Stimulated activated CD4-positive, alpha-beta T cell treated with anti-CD3 and anti-CD28 coated beads, Interleukin-12 subunit alpha, Interleukin-12 subunit beta, amount 100 ng/mL, for 4 hours (primary cell): ENCODE data around the gene UBQLN4.
"Not testable (repeated sequence)": the region's sequence is repeated elsewhere in the genome, so short reads cannot be mapped to it uniquely, and the experiment has no call there.

Experiments
- DNase-seq: peaks from one replicate; pipeline ENCODE4 v3.0.0-alpha.2; 2020

Gene UBQLN4

GRCh38 chr1:156080863-156081179 lies 27.2 kb upstream of the UBQLN4 start:
- no peak for DNase-seq

GRCh38 chr1:156080241-156080862 lies 26.8 kb upstream of the UBQLN4 start:
- DNase-seq, result no peak

- no peak for DNase-seq
These were observed 26.2 kb upstream of the UBQLN4 start for GRCh38 chr1:156079762-156080161.

- DNase-seq, result no peak
These were observed 25.1 kb upstream of the UBQLN4 start for GRCh38 chr1:156078728-156079127.

- DNase-seq, result no peak
These were observed 23.8 kb upstream of the UBQLN4 start for GRCh38 chr1:156077430-156077760.

GRCh38 chr1:156076609-156077429 lies 23.2 kb upstream of the UBQLN4 start:
- no peak for DNase-seq

- DNase-seq, result no peak
These were observed 22.2 kb upstream of the UBQLN4 start for GRCh38 chr1:156075775-156076204.

GRCh38 chr1:156075162-156075561 lies 21.6 kb upstream of the UBQLN4 start:
- no peak for DNase-seq

GRCh38 chr1:156074661-156075060 lies 21.1 kb upstream of the UBQLN4 start:
- DNase-seq, result no peak

- no peak for DNase-seq
These were observed 20.1 kb upstream of the UBQLN4 start for GRCh38 chr1:156073740-156074139.

GRCh38 chr1:156073110-156073687 lies 19.6 kb upstream of the UBQLN4 start:
- no peak for DNase-seq

GRCh38 chr1:156072251-156072650 lies 18.7 kb upstream of the UBQLN4 start:
- no peak for DNase-seq

- not testable (repeated sequence) for DNase-seq
These were observed 17.8 kb upstream of the UBQLN4 start for GRCh38 chr1:156071332-156071816.

- DNase-seq, result no peak
These were observed 16.9 kb upstream of the UBQLN4 start for GRCh38 chr1:156070548-156070947.

- DNase-seq, result no peak
These were observed 16.2 kb upstream of the UBQLN4 start for GRCh38 chr1:156069490-156070455.

- DNase-seq, result no peak
These were observed 13.7 kb upstream of the UBQLN4 start for GRCh38 chr1:156067262-156067661.

GRCh38 chr1:156065871-156066270 lies 12.3 kb upstream of the UBQLN4 start:
- DNase-seq, result no peak

- DNase-seq, result no peak
These were observed 11.6 kb upstream of the UBQLN4 start for GRCh38 chr1:156065212-156065611.

- no peak for DNase-seq
These were observed 11.0 kb upstream of the UBQLN4 start for GRCh38 chr1:156064615-156065014.

GRCh38 chr1:156063997-156064285 lies 10.3 kb upstream of the UBQLN4 start:
- no peak for DNase-seq

GRCh38 chr1:156062189-156062588 lies 8.6 kb upstream of the UBQLN4 start:
- no peak for DNase-seq

- DNase-seq, result no peak
These were observed 7.5 kb upstream of the UBQLN4 start, which contains the start of gene RAB25 for GRCh38 chr1:156060937-156061636. RAB25 (plus strand) TSS chr1:156061160; CDS start chr1:156061401, 241 bp downstream.
